K562 (cell line): Measurements from ENCODE around the gene DLGAP3. TPM values are rescaled to one million over a fixed set of nuclear protein-coding genes. Genes with fewer than 3 reads are reported as not detected.

ENCODE experiments used
- ATAC-seq: fragments of 200-7000 bp; cut with Tn5 transposase; 3 replicates; pipeline ENCODE4 v1.9.1; 2020; ENCODE audit warnings: moderate library complexity
- Bru-seq: library from RNA; stranded (reverse); fragments of 400-500 nt; gene quantifications from one replicate; lab custom pipeline; 2021; lab: Mats Ljungman, UMichigan
- BruChase-seq, 2 experiments: library from RNA; stranded (reverse); fragments of 400-500 nt; gene quantifications; one replicate each; lab custom pipeline; 2021; lab: Mats Ljungman, UMichigan
- BruUV-seq: library from RNA; stranded (reverse); fragments of 400-500 nt; replicated peaks from 2 replicates; lab custom pipeline; 2021; lab: Mats Ljungman, UMichigan
- CTCF ChIA-PET: fragments of 300-600 bp; formaldehyde crosslinking; extraction: SDS; loops from one replicate; lab custom pipeline; 2021; ENCODE audit warnings: low intra/inter-chr PET ratio; lab: Yijun Ruan, JAX
- POLR2A ChIA-PET: fragments of 300-600, 350-650 bp; sonication (Branson Sonifier 250); formaldehyde crosslinking; extraction: SDS; loops from one replicate; lab custom pipeline; 2021; ENCODE audit warnings: antibody characterized with exemption, inconsistent platforms; lab: Yijun Ruan, JAX
- DNase-seq, 4 experiments: peaks; one replicate each; pipeline versions ENCODE4 v3.0.0 to v3.0.0-alpha.2; 2011 to 2018; ENCODE audit warnings: low spot score in 3 of 4, mixed read lengths in 3 of 4; ENCODE audit errors: extremely low read depth in 1 of 4
- FAIRE-seq: peaks from 2 replicates; lab custom pipeline; 2011; peaks lifted over from hg19 to GRCh38; lab: Jason Lieb, UNC
- H2AFZ ChIP-seq: 2 replicates; pipeline ENCODE4 v1.6.0; 2011; ENCODE audit warnings: low read depth, low read length, control low read depth, inconsistent platforms
- H3K27ac ChIP-seq: fragments of 200-600 bp; 3 replicates; pipeline ENCODE4 v1.8.0; 2011; ENCODE audit warnings: low read depth, mild to moderate bottlenecking, control low read depth, inconsistent platforms, low read length, moderate library complexity, mixed read lengths; ENCODE audit errors: extremely low read depth
- H3K27me3 ChIP-seq, 2 experiments: fragments of 300-600 bp in 1 of 2; 2 replicates in 1 of 2; 3 replicates in 1 of 2; pipeline versions ENCODE4 v1.6.0 to v1.8.0; 2011; ENCODE audit warnings: inconsistent platforms in 2 of 2, low read length in 2 of 2, mild to moderate bottlenecking in 1 of 2, mixed read lengths in 1 of 2, moderate library complexity in 1 of 2; ENCODE audit not compliant: control insufficient read depth in 2 of 2, insufficient read depth in 2 of 2
- H3K36me3 ChIP-seq: fragments of 300-600 bp; 3 replicates; pipeline ENCODE4 v1.8.0; 2011; ENCODE audit warnings: mild to moderate bottlenecking, low read length, inconsistent platforms; ENCODE audit not compliant: control insufficient read depth, insufficient read depth
- H3K4me1 ChIP-seq, 2 experiments: fragments of 200-600 bp in 1 of 2; replicated peaks in 1 of 2; 2 replicates in 1 of 2; 3 replicates in 1 of 2; pipeline versions ENCODE4 v1.5.1 to v1.8.0; 2011; ENCODE audit warnings: inconsistent platforms in 2 of 2, low read length in 2 of 2, mild to moderate bottlenecking in 1 of 2, mixed read lengths in 1 of 2, moderate library complexity in 1 of 2; ENCODE audit not compliant: control insufficient read depth in 2 of 2, insufficient read depth in 2 of 2
- H3K4me2 ChIP-seq: 2 replicates; pipeline ENCODE4 v1.6.1; 2011; ENCODE audit warnings: low read length, control low read depth, inconsistent platforms, mixed read lengths; ENCODE audit not compliant: insufficient read depth
- H3K4me3 ChIP-seq: fragments of 200-600 bp; sonication (generic), shearing (Covaris generic); 2 replicates; pipeline ENCODE4 v1.5.1; 2016; ENCODE audit warnings: control low read depth, inconsistent platforms
- H3K79me2 ChIP-seq: fragments of 200-600 bp; 3 replicates; pipeline ENCODE4 v1.8.0; 2011; ENCODE audit warnings: low read length, inconsistent platforms; ENCODE audit not compliant: control insufficient read depth, insufficient read depth
- H3K9ac ChIP-seq, 2 experiments: 2 replicates each; pipeline versions ENCODE4 v1.6.0 to v1.6.1; 2011; ENCODE audit warnings: low read depth in 2 of 2, low read length in 2 of 2, control low read depth in 1 of 2, inconsistent platforms in 1 of 2, mild to moderate bottlenecking in 1 of 2, mixed read lengths in 1 of 2; ENCODE audit not compliant: insufficient read depth in 1 of 2
- H3K9me1 ChIP-seq: one replicate; pipeline ENCODE4 v1.6.0; 2011; ENCODE audit warnings: inconsistent platforms, mild to moderate bottlenecking, low read length, moderate library complexity; ENCODE audit not compliant: control insufficient read depth, insufficient read depth
- H3K9me3 ChIP-seq: replicated peaks from 2 replicates; pipeline ENCODE4 v1.5.1; 2011; ENCODE audit warnings: low read depth, low read length, inconsistent platforms; ENCODE audit not compliant: control insufficient read depth, insufficient read depth
- H4K20me1 ChIP-seq: replicated peaks from 2 replicates; pipeline ENCODE4 v1.6.1; 2011; ENCODE audit warnings: low read length, inconsistent platforms, mixed read lengths; ENCODE audit not compliant: control insufficient read depth, insufficient read depth
- CC2D1A ChIP-seq: fragments of 450-650 bp; IDR thresholded peaks from 2 replicates; pipeline ENCODE4 v1.6.1; 2017; ENCODE audit warnings: mild to moderate bottlenecking
- EGR1 ChIP-seq: fragments of 450-650 bp; conservative IDR thresholded peaks from 2 replicates; pipeline ENCODE4 v1.6.1; 2017; ENCODE audit warnings: mild to moderate bottlenecking
- ILF3 ChIP-seq: fragments of 450-650 bp; IDR thresholded peaks from 2 replicates; pipeline ENCODE4 v1.6.1; 2018; ENCODE audit warnings: antibody characterized with exemption, mild to moderate bottlenecking, moderate library complexity, borderline replicate concordance
- KLF16 ChIP-seq: IDR thresholded peaks from 2 replicates; pipeline ENCODE4 v1.6.1; 2016; ENCODE audit warnings: antibody characterized with exemption
- NEUROD1 ChIP-seq: fragments of 150-350 bp; IDR thresholded peaks from 2 replicates; pipeline ENCODE4 v1.6.1; 2014; ENCODE audit warnings: borderline replicate concordance, low read length, low read depth; ENCODE audit not compliant: partially characterized antibody
- SMAD2 ChIP-seq: fragments of 150-350 bp; IDR thresholded peaks from 2 replicates; pipeline ENCODE4 v1.6.1; 2014; ENCODE audit warnings: low read depth, mild to moderate bottlenecking, low read length
- ZNF174 ChIP-seq: fragments of 250-450 bp; sonication (Bioruptor Pico); IDR thresholded peaks from 2 replicates; pipeline ENCODE4 v1.4.0; 2020; ENCODE audit warnings: mild to moderate bottlenecking
- ZNF311 ChIP-seq: fragments of 250-450 bp; sonication (Bioruptor Pico); IDR thresholded peaks from 2 replicates; pipeline ENCODE4 v1.4.0; 2020; ENCODE audit warnings: mild to moderate bottlenecking, moderate library complexity
- WGBS: fragments of 100-300 bp; shearing (Covaris generic); methylation state at CpG from one replicate; pipeline ENCODE4 v1.1.6; 2016; ENCODE audit warnings: low coverage, mixed read lengths; ENCODE audit not compliant: insufficient coverage; ENCODE audit errors: missing lambda C conversion rate; 5-methylcytosine and 5-hydroxymethylcytosine counted together
- in situ Hi-C: fragments of 300-500 bp; cut with MboI; formaldehyde crosslinking; loops from 4 replicates; pipeline ENCODE4 v1.15.0; 2018; ENCODE audit warnings: inconsistent platforms, mixed read lengths
- intact Hi-C: fragments of 100-400 bp; cut with micrococcal nuclease; formaldehyde crosslinking; loops from 2 replicates; pipeline ENCODE4 v1.14.2; 2022
- long read RNA-seq, 3 experiments: library from polyadenylated mRNA in 2 of 3; library from RNA in 1 of 3; unstranded in 2 of 3; stranded (forward) in 1 of 3; transcript quantifications; one replicate each; pipeline ENCODE4 v2.0.0, GENCODE V29; 2019 to 2022
- polyA minus RNA-seq, 3 experiments: library from RNA; depleted of rRNA, polyadenylated mRNA; stranded (reverse); fragments of >200 nt; gene quantifications; 2 replicates each; pipeline ENCODE4 v1.2.3, GENCODE V29; 2011
- polyA plus RNA-seq, 8 experiments: library from polyadenylated mRNA; depleted of rRNA in 4 of 8; stranded (reverse) in 5 of 8; unstranded in 3 of 8; fragments of >200 nt; fragmentation: Nextera tagmentation in 2 of 8; fragmentation: Illumina TruSeq in 1 of 8; extraction: Ambion mirVana in 2 of 8; extraction: Trizol in 1 of 8; gene quantifications; 2 replicates each; pipeline versions ENCODE4 v1.2.1 to v1.2.3, GENCODE V29; 2011 to 2014; ENCODE audit warnings: inconsistent platforms in 1 of 8, missing spikeins in 1 of 8
- total RNA-seq, 7 experiments: library from RNA; depleted of rRNA in 6 of 7; stranded (reverse); fragments of >200 nt in 6 of 7; fragmentation: Illumina TruSeq in 2 of 7; extraction: Trizol in 2 of 7; gene quantifications; 2 replicates each; pipeline versions ENCODE4 v1.2.1 to v1.2.3, GENCODE V29; 2011 to 2021; ENCODE audit warnings: low replicate concordance in 1 of 7
- TF ChIP-seq, protein P1 (sequence below): fragments of 200-800 bp; sonication (Bioruptor generic); IDR thresholded peaks from 2 replicates; pipeline ENCODE4 v1.6.1; 2017; ENCODE audit warnings: missing genetic modification characterization, missing compliant biosample characterization
- TF ChIP-seq, protein P2 (sequence below): IDR thresholded peaks from 3 replicates; pipeline ENCODE4 v1.6.1; 2011; ENCODE audit warnings: borderline replicate concordance, mild to moderate bottlenecking, moderate library complexity; ENCODE audit not compliant: insufficient read length; ENCODE audit errors: extremely low read depth

DLGAP3 gene, protein sequence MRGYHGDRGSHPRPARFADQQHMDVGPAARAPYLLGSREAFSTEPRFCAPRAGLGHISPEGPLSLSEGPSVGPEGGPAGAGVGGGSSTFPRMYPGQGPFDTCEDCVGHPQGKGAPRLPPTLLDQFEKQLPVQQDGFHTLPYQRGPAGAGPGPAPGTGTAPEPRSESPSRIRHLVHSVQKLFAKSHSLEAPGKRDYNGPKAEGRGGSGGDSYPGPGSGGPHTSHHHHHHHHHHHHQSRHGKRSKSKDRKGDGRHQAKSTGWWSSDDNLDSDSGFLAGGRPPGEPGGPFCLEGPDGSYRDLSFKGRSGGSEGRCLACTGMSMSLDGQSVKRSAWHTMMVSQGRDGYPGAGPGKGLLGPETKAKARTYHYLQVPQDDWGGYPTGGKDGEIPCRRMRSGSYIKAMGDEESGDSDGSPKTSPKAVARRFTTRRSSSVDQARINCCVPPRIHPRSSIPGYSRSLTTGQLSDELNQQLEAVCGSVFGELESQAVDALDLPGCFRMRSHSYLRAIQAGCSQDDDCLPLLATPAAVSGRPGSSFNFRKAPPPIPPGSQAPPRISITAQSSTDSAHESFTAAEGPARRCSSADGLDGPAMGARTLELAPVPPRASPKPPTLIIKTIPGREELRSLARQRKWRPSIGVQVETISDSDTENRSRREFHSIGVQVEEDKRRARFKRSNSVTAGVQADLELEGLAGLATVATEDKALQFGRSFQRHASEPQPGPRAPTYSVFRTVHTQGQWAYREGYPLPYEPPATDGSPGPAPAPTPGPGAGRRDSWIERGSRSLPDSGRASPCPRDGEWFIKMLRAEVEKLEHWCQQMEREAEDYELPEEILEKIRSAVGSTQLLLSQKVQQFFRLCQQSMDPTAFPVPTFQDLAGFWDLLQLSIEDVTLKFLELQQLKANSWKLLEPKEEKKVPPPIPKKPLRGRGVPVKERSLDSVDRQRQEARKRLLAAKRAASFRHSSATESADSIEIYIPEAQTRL
- total RNA-seq (2011; cell fraction: chromatin; rRNA removed; ENCODE audit: low replicate concordance) = 0.30 TPM in 1 of 2 replicates, not detected in the other
- total RNA-seq (2011; cell fraction: nucleolus; rRNA removed) = 0.17 TPM in 1 of 2 replicates, not detected in the other
- not detected in 2 replicates for total RNA-seq (2011; cell fraction: nucleoplasm; rRNA removed)
- not detected in 2 replicates for total RNA-seq (2014; rRNA removed)
- not detected in 2 replicates for total RNA-seq (2014; rRNA removed; fragmentation: Illumina TruSeq; extraction: Trizol)
- not detected in 2 replicates for total RNA-seq (2015; rRNA removed; fragmentation: Illumina TruSeq; extraction: Trizol)
- 0.07 and 0.18 TPM in 2 replicates for total RNA-seq (2021)
- 0.01 and 0.03 TPM in 2 replicates for polyA plus RNA-seq (2011; rRNA removed)
- 0.01 and 0.15 TPM in 2 replicates for polyA plus RNA-seq (2011; cell fraction: cytosol; rRNA removed)
- polyA plus RNA-seq (2011; cell fraction: nucleus; rRNA removed) = 0.03 and 0.26 TPM in 2 replicates
- polyA plus RNA-seq (2012) = 0.03 and 0.05 TPM in 2 replicates
- 0.04 TPM in 1 of 2 replicates, not detected in the other for polyA plus RNA-seq (2014; fragmentation: Illumina TruSeq; extraction: Trizol)
- polyA plus RNA-seq (2014; fragmentation: Nextera tagmentation; extraction: Ambion mirVana) = not detected
- polyA plus RNA-seq (2014; rRNA removed) = 0.01 and 0.16 TPM in 2 replicates
- not detected in 2 replicates for polyA minus RNA-seq (2011; rRNA and poly(A)+ RNA removed)
- polyA minus RNA-seq (2011; cell fraction: cytosol; rRNA and poly(A)+ RNA removed) = not detected in 2 replicates
- 0.13 TPM in 1 of 2 replicates, not detected in the other for polyA minus RNA-seq (2011; cell fraction: nucleus; rRNA and poly(A)+ RNA removed)
- percentile 16 among the genes with signal in this experiment for Bru-seq, nascent RNA
- percentile 16 among the genes with signal in this experiment for BruChase-seq, experiment 1, labeled RNA remaining after a 2-hour chase
- BruChase-seq, experiment 2, labeled RNA remaining after a 6-hour chase = percentile 8 among the genes with signal in this experiment
- long read RNA-seq, experiment 1, partial matches to known transcripts = 1 of 1 reads
- long read RNA-seq, experiment 1, other reads (novel, unspliced or antisense) = 0 of 1 reads
- long read RNA-seq, experiment 2 = 0 reads
- long read RNA-seq, experiment 3 = 0 reads

DNA sequence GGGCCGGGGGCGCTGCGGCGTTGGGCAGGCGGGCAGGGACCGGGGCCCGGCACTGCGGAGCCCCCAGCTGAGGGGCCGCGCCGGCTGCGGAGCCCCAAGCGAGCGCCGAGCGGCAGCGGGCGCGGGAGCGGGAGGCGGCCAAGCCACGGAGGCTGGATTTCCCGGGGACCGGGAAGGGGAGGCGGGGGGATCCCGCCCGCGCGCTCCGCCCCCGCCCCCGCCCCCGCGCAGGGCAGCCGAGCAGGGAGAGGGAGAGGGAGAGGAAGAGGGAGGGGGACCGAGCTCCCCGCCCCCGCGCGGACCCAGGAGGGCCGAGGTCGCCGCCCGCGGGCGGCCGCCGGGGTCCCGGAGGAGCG, at the start of gene DLGAP3:
Gene DLGAP3 (minus strand): TSS at position 154 of the 356 bp plus-strand sequence. CDS start 24,267 bp downstream, outside the sequence.
- in situ Hi-C loops = no loop called here
- Histone ChIP-seq H3K9ac (peak within 1 kb of the TSS in 1 of 2 experiments; percentile 61; a peak in 1 of 4 replicates), H3K36me3 (no peaks in the 10 kb centered on the region; the same call in 2 of the 3 replicates), H3K9me3 (no peaks in the 10 kb centered on the region), H3K79me2 (no peaks in the 10 kb centered on the region), H3K4me1 (peaks cover 4 to 18% of the 10 kb centered on the region in 2 experiments; a peak in 3 of 5 replicates), H3K4me3 (peak within 1 kb of the TSS; percentile 29), H3K27me3 (peaks cover 28 to 47% of the 10 kb centered on the region in 2 experiments), H3K4me2 (peak within 1 kb of the TSS; percentile 50), H4K20me1 (peaks cover 15% of the 10 kb centered on the region), H2AFZ (no peak within 1 kb of the TSS), H3K9me1 (peaks cover 3% of the 10 kb centered on the region), H3K27ac (no peak within 1 kb of the TSS; the same call in 2 of the 3 replicates)
- intact Hi-C loops = no loop called here
- no peak for FAIRE-seq
- BruUV-seq = no TSS peak
- 5% methylated on average over 21 of the region's 50 CpGs for WGBS
- POLR2A ChIA-PET = interaction anchor here (0.6 to 1.0 kb wide), 2 partner anchors 16 to 256 kb away, joined by 3 read pairs; no protein-coding TSS in a partner anchor
- DNase-seq = peak; percentile 36 to 78 (median 66)
- CTCF ChIA-PET = interaction anchor here (0.6 kb wide), 1 partner anchor 19 kb away, joined by 7 read pairs; no protein-coding TSS in a partner anchor
- peak; percentile 50 for ATAC-seq
- TF ChIP-seq NEUROD1 = no peak
- TF ChIP-seq KLF16 = no peak
- TF ChIP-seq ZNF174 = no peak
- TF ChIP-seq EGR1 = peak; percentile 48
- no peak for TF ChIP-seq SMAD2
- TF ChIP-seq, protein P1, sequence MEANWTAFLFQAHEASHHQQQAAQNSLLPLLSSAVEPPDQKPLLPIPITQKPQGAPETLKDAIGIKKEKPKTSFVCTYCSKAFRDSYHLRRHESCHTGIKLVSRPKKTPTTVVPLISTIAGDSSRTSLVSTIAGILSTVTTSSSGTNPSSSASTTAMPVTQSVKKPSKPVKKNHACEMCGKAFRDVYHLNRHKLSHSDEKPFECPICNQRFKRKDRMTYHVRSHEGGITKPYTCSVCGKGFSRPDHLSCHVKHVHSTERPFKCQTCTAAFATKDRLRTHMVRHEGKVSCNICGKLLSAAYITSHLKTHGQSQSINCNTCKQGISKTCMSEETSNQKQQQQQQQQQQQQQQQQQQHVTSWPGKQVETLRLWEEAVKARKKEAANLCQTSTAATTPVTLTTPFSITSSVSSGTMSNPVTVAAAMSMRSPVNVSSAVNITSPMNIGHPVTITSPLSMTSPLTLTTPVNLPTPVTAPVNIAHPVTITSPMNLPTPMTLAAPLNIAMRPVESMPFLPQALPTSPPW = peak; percentile 28; the same call in 1 of the 2 replicates
- no peak for TF ChIP-seq CC2D1A
- TF ChIP-seq, protein P2, sequence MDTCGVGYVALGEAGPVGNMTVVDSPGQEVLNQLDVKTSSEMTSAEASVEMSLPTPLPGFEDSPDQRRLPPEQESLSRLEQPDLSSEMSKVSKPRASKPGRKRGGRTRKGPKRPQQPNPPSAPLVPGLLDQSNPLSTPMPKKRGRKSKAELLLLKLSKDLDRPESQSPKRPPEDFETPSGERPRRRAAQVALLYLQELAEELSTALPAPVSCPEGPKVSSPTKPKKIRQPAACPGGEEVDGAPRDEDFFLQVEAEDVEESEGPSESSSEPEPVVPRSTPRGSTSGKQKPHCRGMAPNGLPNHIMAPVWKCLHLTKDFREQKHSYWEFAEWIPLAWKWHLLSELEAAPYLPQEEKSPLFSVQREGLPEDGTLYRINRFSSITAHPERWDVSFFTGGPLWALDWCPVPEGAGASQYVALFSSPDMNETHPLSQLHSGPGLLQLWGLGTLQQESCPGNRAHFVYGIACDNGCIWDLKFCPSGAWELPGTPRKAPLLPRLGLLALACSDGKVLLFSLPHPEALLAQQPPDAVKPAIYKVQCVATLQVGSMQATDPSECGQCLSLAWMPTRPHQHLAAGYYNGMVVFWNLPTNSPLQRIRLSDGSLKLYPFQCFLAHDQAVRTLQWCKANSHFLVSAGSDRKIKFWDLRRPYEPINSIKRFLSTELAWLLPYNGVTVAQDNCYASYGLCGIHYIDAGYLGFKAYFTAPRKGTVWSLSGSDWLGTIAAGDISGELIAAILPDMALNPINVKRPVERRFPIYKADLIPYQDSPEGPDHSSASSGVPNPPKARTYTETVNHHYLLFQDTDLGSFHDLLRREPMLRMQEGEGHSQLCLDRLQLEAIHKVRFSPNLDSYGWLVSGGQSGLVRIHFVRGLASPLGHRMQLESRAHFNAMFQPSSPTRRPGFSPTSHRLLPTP = no peak
- TF ChIP-seq ILF3 = no peak
- TF ChIP-seq ZNF311 (CRISPR knock-in tag) = no peak
